H1 (cell line): ENCODE measurements around the gene NSD2. TPM values are rescaled to one million over a fixed set of nuclear protein-coding genes. Genes with fewer than 3 reads are reported as not detected.

Source experiments
- CTCF ChIA-PET: fragments of 300-600 bp; sonication (Branson Sonifier 250); formaldehyde crosslinking; loops from one replicate; lab custom pipeline; 2021; ENCODE audit not compliant: partially characterized antibody; lab: Charles Lee
- POLR2A ChIA-PET: fragments of 300-600 bp; sonication (Branson Sonifier 250); formaldehyde crosslinking; loops from one replicate; lab custom pipeline; 2021; ENCODE audit warnings: inconsistent platforms; ENCODE audit not compliant: partially characterized antibody; lab: Charles Lee
- DNase-seq, 2 experiments: peaks; one replicate each; pipeline versions ENCODE4 v3.0.0 to v3.0.0-alpha.2; 2010 to 2022; ENCODE audit warnings: low spot score in 2 of 2, low read depth in 1 of 2, mixed read lengths in 1 of 2
- FAIRE-seq: peaks from 2 replicates; lab custom pipeline; 2011; peaks lifted over from hg19 to GRCh38; lab: Jason Lieb, UNC
- H2AFZ ChIP-seq: 2 replicates; pipeline ENCODE4 v1.8.1; 2012; ENCODE audit warnings: low read length, inconsistent platforms
- H2AK5ac ChIP-seq: 2 replicates; pipeline ENCODE4 v1.6.1; 2013; ENCODE audit warnings: low read depth, low read length
- H2BK120ac ChIP-seq: replicated peaks from 2 replicates; pipeline ENCODE3; 2013; ENCODE audit warnings: low read depth, low read length, inconsistent platforms
- H2BK12ac ChIP-seq: 2 replicates; pipeline ENCODE4 v1.6.1; 2013; ENCODE audit warnings: low read depth, low read length
- H2BK15ac ChIP-seq: 2 replicates; pipeline ENCODE4 v1.6.1; 2013; ENCODE audit warnings: low read length
- H2BK20ac ChIP-seq: 2 replicates; pipeline ENCODE4 v1.6.1; 2013; ENCODE audit warnings: low read length
- H2BK5ac ChIP-seq: 2 replicates; pipeline ENCODE4 v1.6.1; 2013; ENCODE audit warnings: low read depth, low read length
- H3K14ac ChIP-seq: 2 replicates; pipeline ENCODE4 v1.6.1; 2013; ENCODE audit warnings: inconsistent platforms; ENCODE audit not compliant: insufficient read length
- H3K18ac ChIP-seq: 2 replicates; pipeline ENCODE4 v1.6.1; 2013; ENCODE audit warnings: low read length; ENCODE audit errors: extremely low read depth
- H3K23ac ChIP-seq: 2 replicates; pipeline ENCODE4 v1.6.1; 2013; ENCODE audit warnings: inconsistent platforms; ENCODE audit not compliant: insufficient read length
- H3K23me2 ChIP-seq: 2 replicates; pipeline ENCODE4 v1.6.1; 2013; ENCODE audit warnings: low read depth, low read length
- H3K27ac ChIP-seq: 2 replicates; pipeline ENCODE4 v1.6.1; 2011; ENCODE audit warnings: low read depth, low read length, inconsistent platforms
- H3K27me3 ChIP-seq, 4 experiments: replicated peaks in 1 of 4; 1 replicate in 1 of 4; 2 replicates in 3 of 4; pipeline versions ENCODE4 v1.6.1 to v1.8.1; 2011 to 2013; ENCODE audit warnings: low read length in 3 of 4, mild to moderate bottlenecking in 3 of 4, inconsistent platforms in 2 of 4, mixed read lengths in 2 of 4, moderate library complexity in 1 of 4; ENCODE audit not compliant: control insufficient read depth in 3 of 4, insufficient read depth in 3 of 4; ENCODE audit errors: extremely low read depth in 1 of 4
- H3K36me3 ChIP-seq, 4 experiments: 2 replicates each; pipeline versions ENCODE4 v1.6.1 to v1.8.1; 2011 to 2013; ENCODE audit warnings: mild to moderate bottlenecking in 4 of 4, low read length in 3 of 4, moderate library complexity in 2 of 4, control low read depth in 1 of 4, inconsistent platforms in 1 of 4; ENCODE audit not compliant: insufficient read depth in 4 of 4, control insufficient read depth in 2 of 4
- H3K4ac ChIP-seq: replicated peaks from 2 replicates; pipeline ENCODE3; 2013; ENCODE audit warnings: low read length, low read depth, mixed read lengths, inconsistent platforms; ENCODE audit not compliant: insufficient read length
- H3K4me1 ChIP-seq, 4 experiments: replicated peaks in 1 of 4; 1 replicate in 1 of 4; 2 replicates in 3 of 4; pipeline versions ENCODE4 v1.6.1 to v1.8.1; 2011 to 2013; ENCODE audit warnings: low read length in 3 of 4, inconsistent platforms in 2 of 4, mixed read lengths in 1 of 4; ENCODE audit not compliant: insufficient read depth in 4 of 4, control insufficient read depth in 3 of 4
- H3K4me2 ChIP-seq, 2 experiments: 2 replicates each; pipeline versions ENCODE4 v1.6.1 to v1.8.1; 2011 to 2013; ENCODE audit warnings: low read depth in 2 of 2, low read length in 2 of 2, control low read depth in 1 of 2, inconsistent platforms in 1 of 2, mild to moderate bottlenecking in 1 of 2; ENCODE audit not compliant: insufficient read depth in 1 of 2
- H3K4me3 ChIP-seq, 4 experiments: fragments of 200-600, 300-600 bp in 1 of 4; sonication (generic), shearing (Covaris generic), sonication (Bioruptor Twin) in 1 of 4; 2 replicates each; pipeline versions ENCODE4 v1.5.1 to v1.8.1; 2011 to 2016; ENCODE audit warnings: low read length in 4 of 4, low read depth in 3 of 4, control low read depth in 2 of 4, inconsistent platforms in 2 of 4, mild to moderate bottlenecking in 2 of 4, mixed read lengths in 1 of 4, moderate library complexity in 1 of 4; ENCODE audit not compliant: insufficient read depth in 2 of 4; ENCODE audit errors: extremely low read depth in 1 of 4
- H3K56ac ChIP-seq: replicated peaks from 2 replicates; pipeline ENCODE3; 2013; ENCODE audit warnings: low read depth, mild to moderate bottlenecking, mixed read lengths, low read length, inconsistent platforms; ENCODE audit not compliant: insufficient read length
- H3K79me1 ChIP-seq: 2 replicates; pipeline ENCODE4 v1.6.1; 2013; ENCODE audit warnings: low read depth, low read length, control low read depth
- H3K79me2 ChIP-seq, 2 experiments: 2 replicates each; pipeline versions ENCODE4 v1.6.1 to v1.8.1; 2012 to 2013; ENCODE audit warnings: low read length in 2 of 2, mild to moderate bottlenecking in 2 of 2, inconsistent platforms in 1 of 2; ENCODE audit not compliant: insufficient read depth in 2 of 2, control insufficient read depth in 1 of 2
- H3K9ac ChIP-seq, 4 experiments: replicated peaks in 1 of 4; 1 replicate in 1 of 4; 2 replicates in 3 of 4; pipeline versions ENCODE4 v1.6.1 to v1.8.1; 2011 to 2013; ENCODE audit warnings: low read depth in 3 of 4, low read length in 3 of 4, control low read depth in 2 of 4, mild to moderate bottlenecking in 2 of 4, moderate library complexity in 2 of 4, inconsistent platforms in 1 of 4; ENCODE audit errors: extremely low read depth in 1 of 4
- H3K9me3 ChIP-seq, 2 experiments: 2 replicates each; pipeline versions ENCODE4 v1.6.1 to v1.8.1; 2012 to 2013; ENCODE audit warnings: mild to moderate bottlenecking in 2 of 2, moderate library complexity in 2 of 2, control low read depth in 1 of 2, inconsistent platforms in 1 of 2, low read depth in 1 of 2, low read length in 1 of 2, mixed read lengths in 1 of 2; ENCODE audit not compliant: insufficient read depth in 2 of 2
- H4K20me1 ChIP-seq, 2 experiments: replicated peaks in 1 of 2; 2 replicates each; pipeline versions ENCODE3 to v1.8.1; 2011 to 2013; ENCODE audit warnings: inconsistent platforms in 2 of 2, low read length in 2 of 2, mild to moderate bottlenecking in 1 of 2; ENCODE audit not compliant: insufficient read depth in 2 of 2, control insufficient read depth in 1 of 2
- H4K5ac ChIP-seq: 2 replicates; pipeline ENCODE4 v1.6.1; 2013; ENCODE audit warnings: low read length, low read depth, mixed read lengths, inconsistent platforms; ENCODE audit not compliant: insufficient read length
- H4K8ac ChIP-seq: 2 replicates; pipeline ENCODE4 v1.8.0; 2013; ENCODE audit warnings: mild to moderate bottlenecking, moderate library complexity, low read length, inconsistent platforms; ENCODE audit not compliant: insufficient read depth; ENCODE audit errors: extremely low read depth
- H4K91ac ChIP-seq: replicated peaks from 2 replicates; pipeline ENCODE3; 2013; ENCODE audit warnings: low read length, mixed read lengths, inconsistent platforms; ENCODE audit not compliant: insufficient read length
- ASH2L ChIP-seq: fragments of 200-600, 300-600 bp; sonication (generic); IDR thresholded peaks from one replicate; pipeline ENCODE4 v1.7.1; 2017; ENCODE audit warnings: low read length
- CBX5 ChIP-seq: fragments of 300-800, 300-1000 bp; sonication (generic); IDR thresholded peaks from 2 replicates; pipeline ENCODE4 v1.7.1; 2016; ENCODE audit warnings: antibody characterized with exemption, low read length, low read depth
- EGR1 ChIP-seq: IDR thresholded peaks from 2 replicates; pipeline ENCODE4 v1.6.1; 2011; ENCODE audit warnings: low read depth, low read length, borderline replicate concordance
- GTF2F1 ChIP-seq: IDR thresholded peaks from 2 replicates; pipeline ENCODE4 v1.6.1; 2012; ENCODE audit warnings: low read depth, low read length, improper control_type of control experiment, borderline replicate concordance
- NRF1 ChIP-seq: IDR thresholded peaks from 2 replicates; pipeline ENCODE4 v1.6.1; 2011; ENCODE audit warnings: mild to moderate bottlenecking, low read depth, low read length, improper control_type of control experiment
- POU5F1 ChIP-seq: IDR thresholded peaks from 2 replicates; pipeline ENCODE4 v1.6.1; 2011; ENCODE audit warnings: low read depth, mild to moderate bottlenecking, low read length, moderate library complexity
- RNF2 ChIP-seq: fragments of 200-900, 300-1000 bp; sonication (generic); IDR thresholded peaks from 2 replicates; pipeline ENCODE4 v1.7.1; 2016; ENCODE audit warnings: borderline replicate concordance, low read depth, mild to moderate bottlenecking, antibody characterized with exemption, low read length; ENCODE audit not compliant: poor library complexity, severe bottlenecking; ENCODE audit errors: missing control alignments
- SP1 ChIP-seq: IDR thresholded peaks from 2 replicates; pipeline ENCODE4 v1.6.1; 2011; ENCODE audit warnings: low read depth, low read length
- SP2 ChIP-seq: IDR thresholded peaks from 2 replicates; pipeline ENCODE4 v1.6.1; 2012; ENCODE audit warnings: mild to moderate bottlenecking, low read length, inconsistent platforms
- TCF12 ChIP-seq: IDR thresholded peaks from 2 replicates; pipeline ENCODE4 v1.6.1; 2011; ENCODE audit warnings: low read depth, mild to moderate bottlenecking, low read length
- WGBS, 2 experiments: shearing (Covaris generic) in 1 of 2; methylation state at CpG; one replicate each; pipeline versions ENCODE4 v1.1.6 to v1.1.7; 2013 to 2015; ENCODE audit warnings: low lambda C conversion rate in 2 of 2, mixed read lengths in 2 of 2, inconsistent platforms in 1 of 2, low coverage in 1 of 2, missing lambda C conversion rate in 1 of 2; ENCODE audit not compliant: insufficient replicate concordance in 2 of 2, insufficient coverage in 1 of 2, insufficient read length in 1 of 2; ENCODE audit errors: extremely low coverage in 1 of 2, missing lambda C conversion rate in 1 of 2; 5-methylcytosine and 5-hydroxymethylcytosine counted together
- polyA plus RNA-seq, 7 experiments: library from polyadenylated mRNA; depleted of rRNA in 3 of 7; stranded (reverse) in 5 of 7; unstranded in 2 of 7; fragments of >200 nt in 5 of 7; fragments of 200-250 nt in 2 of 7; gene quantifications; 1 replicate in 5 of 7; 2 replicates in 1 of 7; 4 replicates in 1 of 7; pipeline versions ENCODE4 v1.2.1 to v1.2.3, GENCODE V29; 2011 to 2013; ENCODE audit warnings: missing spikeins in 2 of 7, mixed read lengths in 2 of 7
- total RNA-seq: library from RNA; stranded (reverse); fragmentation: NEBNext Ultra II Directional; extraction: Animal tissue kit (Norgen Biotek cat#: 25700); gene quantifications from 2 replicates; pipeline ENCODE4 v1.2.1, GENCODE V29; 2021
- TF ChIP-seq, protein P1 (sequence below): IDR thresholded peaks from 2 replicates; pipeline ENCODE4 v1.6.1; 2012; ENCODE audit warnings: low read length, inconsistent platforms
- TF ChIP-seq, protein P2 (sequence below): IDR thresholded peaks from 2 replicates; pipeline ENCODE4 v1.6.1; 2011; ENCODE audit warnings: low read depth, mild to moderate bottlenecking, low read length; ENCODE audit not compliant: insufficient read depth

Gene NSD2
- total and polyA plus RNA-seq, 2 of the 8 experiments (the other 6 are each of a cell fraction or from before 2014, with no cell fraction given): 26.7 to 129 TPM

DNA sequence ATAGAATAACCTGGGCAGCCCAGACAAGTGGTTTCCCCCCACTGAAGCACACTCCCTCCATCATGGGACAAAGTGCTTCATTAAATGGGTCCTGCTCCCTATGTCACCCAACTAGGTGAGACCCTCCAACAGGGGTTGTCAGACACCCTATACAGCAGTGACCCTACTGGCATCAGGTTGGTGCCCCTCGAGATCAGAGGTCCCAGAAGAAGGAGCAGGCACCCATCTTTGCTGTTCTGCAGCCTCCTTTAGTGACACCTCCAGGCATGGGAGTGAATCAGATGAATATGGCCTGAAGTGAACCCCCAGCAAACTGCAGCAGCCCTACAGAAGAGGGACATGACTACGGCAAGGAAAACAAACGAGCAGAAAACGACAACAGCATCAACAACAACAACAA is 126.5 kb downstream of the NSD2 start:
- H3K27ac ChIP-seq: no peak overlapping the region
- no peak overlapping the region for H4K91ac ChIP-seq
- H2BK12ac ChIP-seq: no peak overlapping the region
- CTCF ChIA-PET: interaction anchor here (1.0 kb wide), 1 partner anchor 14 kb away, joined by 4 read pairs; no protein-coding TSS in a partner anchor
- H4K20me1 ChIP-seq: peaks cover 11 to 15% of the 10 kb centered on the region in 2 experiments
- FAIRE-seq (no peak), DNase-seq (no peak)
- no peak overlapping the region for H2BK20ac ChIP-seq
- no peak overlapping the region for H3K9ac ChIP-seq
- no peaks in the 10 kb centered on the region for H3K23me2 ChIP-seq
- H3K4me1 ChIP-seq: peaks cover 0 to 1% (median under 1%) of the 10 kb centered on the region in 4 experiments; a peak in 1 of 7 replicates
- H3K14ac ChIP-seq: no peak overlapping the region
- H3K56ac ChIP-seq: no peak overlapping the region
- H3K9me3 ChIP-seq: no peaks in the 10 kb centered on the region
- no peak overlapping the region for H3K4me2 ChIP-seq
- 92% methylated on average over 4 of the region's 4 CpGs; no CpG with 5 or more reads in 1 of the 2 experiments for WGBS, 2 experiments
- no peak overlapping the region for H3K18ac ChIP-seq
- H3K23ac ChIP-seq: no peak overlapping the region
- no peak overlapping the region for H2BK5ac ChIP-seq
- H4K8ac ChIP-seq: no peak overlapping the region
- POLR2A ChIA-PET: interaction anchor here (0.9 kb wide), 1 partner anchor 9 kb away, joined by 3 read pairs; no protein-coding TSS in a partner anchor
- H2AK5ac ChIP-seq: no peak overlapping the region
- H2BK15ac ChIP-seq: no peak overlapping the region
- no peak overlapping the region for H4K5ac ChIP-seq
- no peak overlapping the region for H2AFZ ChIP-seq
- no peak overlapping the region for H3K4me3 ChIP-seq
- H3K27me3 ChIP-seq: no peaks in the 10 kb centered on the region
- H3K4ac ChIP-seq: no peak overlapping the region
- no peak overlapping the region for H2BK120ac ChIP-seq
- peaks cover 10 to 89% of the 10 kb centered on the region in 2 experiments for H3K79me2 ChIP-seq
- H3K79me1 ChIP-seq: peaks cover 10% of the 10 kb centered on the region
- peaks cover 0 to 3% (median 0%) of the 10 kb centered on the region in 4 experiments; a peak in 1 of 8 replicates for H3K36me3 ChIP-seq
- TF ChIP-seq RNF2 (no peak), SP1 (no peak), ASH2L (no peak), EGR1 (no peak), CBX5 (no peak), GTF2F1 (no peak), POU5F1 (no peak), TCF12 (no peak), SP2 (no peak), NRF1 (no peak)
- TF ChIP-seq, protein P1, sequence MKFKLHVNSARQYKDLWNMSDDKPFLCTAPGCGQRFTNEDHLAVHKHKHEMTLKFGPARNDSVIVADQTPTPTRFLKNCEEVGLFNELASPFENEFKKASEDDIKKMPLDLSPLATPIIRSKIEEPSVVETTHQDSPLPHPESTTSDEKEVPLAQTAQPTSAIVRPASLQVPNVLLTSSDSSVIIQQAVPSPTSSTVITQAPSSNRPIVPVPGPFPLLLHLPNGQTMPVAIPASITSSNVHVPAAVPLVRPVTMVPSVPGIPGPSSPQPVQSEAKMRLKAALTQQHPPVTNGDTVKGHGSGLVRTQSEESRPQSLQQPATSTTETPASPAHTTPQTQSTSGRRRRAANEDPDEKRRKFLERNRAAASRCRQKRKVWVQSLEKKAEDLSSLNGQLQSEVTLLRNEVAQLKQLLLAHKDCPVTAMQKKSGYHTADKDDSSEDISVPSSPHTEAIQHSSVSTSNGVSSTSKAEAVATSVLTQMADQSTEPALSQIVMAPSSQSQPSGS: no peak
- TF ChIP-seq, protein P2, sequence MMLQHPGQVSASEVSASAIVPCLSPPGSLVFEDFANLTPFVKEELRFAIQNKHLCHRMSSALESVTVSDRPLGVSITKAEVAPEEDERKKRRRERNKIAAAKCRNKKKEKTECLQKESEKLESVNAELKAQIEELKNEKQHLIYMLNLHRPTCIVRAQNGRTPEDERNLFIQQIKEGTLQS: no peak
